IPS-11a (cell line): ENCODE results near the gene TYMP.

Source experiments
- H3K4me3 ChIP-seq: one replicate; pipeline ENCODE4 v1.5.1; 2013; ENCODE audit warnings: low read depth, low read length, control low read depth

The TYMP gene

GRCh38 chr22:50506611-50507420, 23.0 kb downstream of the TYMP start:
- H3K4me3 ChIP-seq: peak overlapping the region; percentile 62

GRCh38 chr22:50505776-50506610, 23.8 kb downstream of the TYMP start:
- no peak overlapping the region for H3K4me3 ChIP-seq

DNA sequence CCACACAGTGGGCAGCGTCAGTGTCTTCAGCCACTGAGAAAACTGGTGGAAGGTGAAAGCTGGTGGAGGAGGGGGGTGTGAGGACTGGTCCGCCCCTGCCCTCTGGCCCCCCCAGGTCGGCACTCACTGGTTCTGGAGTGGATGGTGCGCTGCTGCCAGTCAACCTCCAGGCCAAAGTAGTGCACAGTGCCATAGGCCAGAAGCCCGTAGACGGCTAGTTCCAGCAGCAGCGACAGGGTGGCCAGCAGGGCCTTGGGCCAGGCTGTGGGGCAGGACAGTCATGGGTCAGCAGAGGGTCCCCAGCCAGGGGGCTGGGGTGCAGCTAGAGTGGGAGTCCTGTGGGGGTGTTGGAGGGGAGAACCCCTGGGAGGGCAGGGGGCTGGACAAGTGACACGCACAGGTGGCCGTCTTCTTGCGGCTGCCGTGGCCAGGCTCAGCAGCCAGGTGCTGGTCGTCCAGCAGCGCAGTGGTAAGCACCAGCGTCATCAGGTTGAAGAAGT, 24.5 kb downstream of the TYMP start:
- H3K4me3 ChIP-seq: no peak overlapping the region

DNA sequence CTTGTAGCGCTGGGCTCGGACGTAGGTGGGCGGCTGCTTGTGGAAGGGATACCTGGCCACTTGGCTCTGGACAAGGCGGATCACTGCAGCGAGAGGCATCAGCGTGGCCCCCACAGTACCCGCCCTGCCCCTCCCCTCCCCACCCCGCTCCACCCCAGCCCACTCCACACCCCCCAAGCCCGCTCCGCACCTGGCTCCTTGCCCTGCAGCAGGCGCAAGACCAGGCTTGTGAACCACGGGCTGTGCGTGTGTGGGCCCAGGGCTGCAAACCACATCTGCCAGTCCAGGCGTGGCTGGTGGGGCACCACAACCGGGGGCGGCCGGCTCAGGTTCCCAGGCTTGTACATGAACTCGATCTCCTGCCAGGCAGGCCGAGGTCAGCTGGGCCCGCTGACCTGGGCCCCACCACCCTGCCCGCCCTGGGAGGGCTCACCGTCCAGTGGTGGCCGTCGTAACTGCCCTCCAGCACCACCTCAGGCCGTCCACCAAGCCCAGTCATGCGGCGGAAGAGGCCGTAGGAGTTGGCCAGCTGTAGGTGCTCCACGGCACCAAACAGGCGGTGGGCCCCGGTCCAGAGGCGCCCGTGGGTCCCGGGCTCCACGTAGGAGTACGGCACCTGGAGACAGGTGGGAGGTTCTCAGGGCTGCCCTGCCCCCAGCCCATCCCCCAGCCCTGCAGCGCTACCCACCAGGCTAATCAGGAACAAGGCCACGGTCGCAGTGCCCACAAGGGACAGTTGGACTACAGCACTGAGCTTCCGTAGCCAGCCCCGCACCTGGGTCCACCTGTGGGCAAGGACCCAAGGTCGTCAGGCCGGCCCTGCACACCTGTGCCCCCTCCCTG, 25.2 kb downstream of the TYMP start:
- no peak overlapping the region for H3K4me3 ChIP-seq

DNA sequence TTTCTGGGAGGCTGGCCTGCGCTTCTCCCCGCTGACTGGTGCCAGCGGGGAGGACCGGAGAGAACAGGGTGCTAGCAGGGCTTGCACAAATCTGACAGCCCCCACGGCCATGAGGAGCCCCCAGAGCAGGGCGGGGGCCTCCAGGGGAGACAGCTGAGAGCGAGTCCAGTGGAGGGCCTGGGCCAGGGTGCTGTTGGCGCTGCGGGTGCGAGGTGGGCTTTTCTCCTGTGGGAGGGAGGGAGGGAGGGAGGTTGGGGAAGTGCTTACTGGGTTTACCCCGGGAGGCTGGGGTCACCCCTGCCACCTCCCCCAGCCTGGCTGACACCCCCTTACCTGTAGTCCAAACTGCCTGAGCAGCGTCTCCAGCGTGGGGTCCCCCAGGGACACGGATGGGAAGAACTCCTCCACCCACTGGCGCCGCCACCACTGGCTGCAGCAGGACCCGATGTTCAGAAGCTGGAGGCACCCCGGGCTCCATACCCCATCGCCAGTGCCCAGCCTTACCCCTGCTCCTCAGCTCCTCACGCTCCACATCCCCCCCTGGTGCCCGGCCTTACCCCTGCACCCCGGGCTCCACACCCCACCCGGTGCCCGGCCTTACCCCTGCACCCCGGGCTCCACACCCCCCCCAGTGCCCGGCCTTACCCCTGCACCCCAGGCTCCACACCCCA, 26.2 kb downstream of the TYMP start:
- no peak overlapping the region for H3K4me3 ChIP-seq

DNA sequence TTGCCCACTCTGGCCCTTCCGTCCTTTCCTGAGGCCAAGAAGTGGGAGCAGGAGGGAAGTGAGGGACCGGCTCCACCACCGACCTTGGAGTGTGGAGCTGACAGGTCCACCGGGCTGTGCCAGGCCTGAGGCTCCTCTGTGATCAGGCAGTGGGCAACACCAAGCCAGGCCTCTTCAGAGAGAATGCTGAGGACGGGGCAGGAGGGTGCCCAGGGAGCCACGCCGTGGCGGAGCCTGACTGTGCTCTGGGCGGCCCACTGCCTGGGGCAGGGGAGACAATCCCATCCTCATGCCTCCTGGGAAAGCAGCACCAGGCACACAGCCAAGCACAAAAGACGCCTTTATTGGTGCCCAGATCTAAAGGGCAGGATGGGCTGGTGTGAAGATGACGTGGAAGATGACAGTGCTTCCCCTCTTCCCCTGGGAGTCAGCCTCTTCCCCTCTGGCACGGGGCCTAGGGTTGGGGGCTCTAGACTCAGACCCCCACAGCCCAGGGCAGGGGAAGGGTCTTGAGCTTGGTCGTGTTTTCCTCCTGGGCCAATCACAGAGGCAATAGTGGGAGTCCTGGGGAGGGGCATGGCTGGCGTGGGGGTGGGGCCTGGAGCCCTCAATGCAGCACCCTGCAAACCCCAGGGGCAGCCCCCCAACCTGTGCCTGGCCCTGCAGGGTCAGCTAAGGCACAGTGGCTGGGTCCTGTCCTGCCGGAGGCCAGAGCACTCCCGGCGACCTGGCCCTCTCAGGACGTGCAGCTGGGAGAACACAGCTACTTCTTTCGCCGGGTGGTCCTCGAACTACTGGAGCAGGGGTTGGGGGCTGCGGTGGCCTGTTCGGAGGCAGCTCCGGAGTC, 27.0 kb downstream of the TYMP start:
- no peak overlapping the region for H3K4me3 ChIP-seq

- no peak overlapping the region for H3K4me3 ChIP-seq
These were observed 27.7 kb downstream of the TYMP start for GRCh38 chr22:50502096-50502495.

- H3K4me3 ChIP-seq: no peak overlapping the region
These were observed 29.4 kb downstream of the TYMP start for GRCh38 chr22:50500452-50500851.

DNA sequence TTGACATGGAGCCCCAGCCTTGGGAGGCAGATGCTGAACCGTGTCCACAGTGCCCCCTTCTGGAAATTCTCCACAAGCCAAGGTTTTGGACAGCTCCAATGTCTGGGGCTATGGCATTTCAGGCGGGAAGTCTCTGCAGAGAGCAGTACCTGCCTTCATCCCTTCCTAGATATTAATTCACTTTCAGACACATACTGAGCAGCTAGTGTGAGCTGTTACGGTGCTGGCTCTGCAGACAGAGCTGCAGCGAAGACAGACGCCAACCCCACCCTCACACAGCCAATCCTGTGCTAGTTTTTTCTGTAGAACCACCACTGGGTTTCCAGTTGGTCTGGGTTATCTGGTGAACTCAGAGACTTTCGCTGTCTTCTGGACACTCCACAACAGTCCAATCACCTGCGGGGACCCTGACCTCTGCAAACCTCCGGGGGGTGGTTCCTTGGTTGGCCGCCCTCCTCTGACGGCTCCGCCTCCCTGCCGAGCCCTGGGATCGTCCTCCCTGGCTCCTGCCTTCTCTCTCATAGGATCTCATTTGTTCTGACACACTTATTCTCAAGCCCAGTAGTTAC, 31.4 kb downstream of the TYMP start:
- no peak overlapping the region for H3K4me3 ChIP-seq

DNA sequence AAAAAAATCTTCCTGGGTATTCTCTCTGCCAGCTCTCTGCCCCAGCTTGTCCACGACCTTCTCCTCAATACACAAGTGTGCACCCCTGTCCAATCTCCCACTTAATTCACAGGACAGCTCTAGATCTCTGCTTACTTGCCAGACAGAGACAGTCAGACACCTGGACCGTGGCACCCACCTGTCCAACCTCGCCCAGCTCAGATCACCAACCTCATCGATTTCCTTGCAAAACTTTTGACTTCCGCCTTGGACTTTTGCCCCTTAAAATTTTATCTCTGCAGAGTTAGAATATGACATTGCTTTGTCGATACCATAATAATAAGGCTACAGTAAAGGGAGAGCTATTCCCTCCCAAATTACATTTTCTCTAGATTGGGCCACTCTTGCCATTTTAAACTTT, 32.7 kb downstream of the TYMP start:
- H3K4me3 ChIP-seq: no peak overlapping the region

GRCh38 chr22:50490531-50491308, 39.1 kb downstream of the TYMP start:
- H3K4me3 ChIP-seq: no peak overlapping the region

GRCh38 chr22:50489363-50490243, 40.2 kb downstream of the TYMP start:
- H3K4me3 ChIP-seq: no peak overlapping the region

DNA sequence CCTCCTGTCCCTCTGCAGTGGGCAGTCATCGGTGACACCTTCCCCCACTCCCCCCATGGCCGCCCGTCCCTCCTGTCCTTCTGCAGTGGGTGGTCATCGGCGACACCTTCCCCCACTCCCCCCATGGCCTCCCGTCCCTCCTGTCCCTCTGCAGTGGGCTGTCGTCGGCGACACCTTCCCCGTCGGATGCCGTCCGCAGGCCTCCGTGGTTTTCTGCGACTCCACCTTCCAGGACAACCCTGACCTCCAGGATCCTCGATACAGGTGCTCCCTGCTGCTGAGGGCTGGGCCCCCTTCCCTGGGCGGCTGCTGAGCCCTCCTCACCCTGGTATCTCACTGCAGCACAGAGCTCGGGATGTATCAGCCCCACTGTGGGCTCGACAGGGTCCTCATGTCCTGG, 40.9 kb downstream of the TYMP start:
- no peak overlapping the region for H3K4me3 ChIP-seq

DNA sequence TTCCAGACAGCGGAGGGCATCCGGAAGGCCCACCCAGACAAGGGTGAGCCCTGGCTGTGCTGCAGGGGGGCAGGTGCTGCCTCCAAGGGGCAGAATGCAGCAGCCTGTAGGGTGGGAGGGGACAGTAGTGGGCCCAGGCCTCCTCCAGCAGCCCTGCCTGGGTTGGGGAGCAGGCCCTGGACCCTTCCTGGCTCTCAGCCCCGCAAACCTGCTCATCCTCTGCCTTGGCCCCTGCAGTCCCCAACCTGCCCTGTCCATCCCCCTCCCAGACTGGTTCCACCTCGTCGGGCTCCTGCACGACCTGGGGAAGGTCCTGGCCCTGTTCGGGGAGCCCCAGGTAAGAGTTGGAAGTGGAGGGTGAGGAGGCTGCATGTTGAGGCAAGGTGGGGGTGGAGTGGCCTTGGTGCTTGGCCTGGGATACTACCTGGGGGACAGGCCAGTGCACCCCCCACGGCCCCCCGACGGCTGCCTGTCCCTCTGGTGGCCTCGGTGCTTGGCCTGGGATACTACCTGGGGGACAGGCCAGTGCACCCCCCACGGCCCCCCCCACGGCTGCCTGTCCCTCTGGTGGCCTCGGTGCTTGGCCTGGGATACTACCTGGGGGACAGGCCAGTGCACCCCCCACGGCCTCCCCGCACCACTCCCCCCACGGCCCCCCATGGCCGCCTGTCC, 41.7 kb downstream of the TYMP start:
- no peak overlapping the region for H3K4me3 ChIP-seq

- H3K4me3 ChIP-seq: no peak overlapping the region
These were observed 42.4 kb downstream of the TYMP start for GRCh38 chr22:50487290-50488005.

DNA sequence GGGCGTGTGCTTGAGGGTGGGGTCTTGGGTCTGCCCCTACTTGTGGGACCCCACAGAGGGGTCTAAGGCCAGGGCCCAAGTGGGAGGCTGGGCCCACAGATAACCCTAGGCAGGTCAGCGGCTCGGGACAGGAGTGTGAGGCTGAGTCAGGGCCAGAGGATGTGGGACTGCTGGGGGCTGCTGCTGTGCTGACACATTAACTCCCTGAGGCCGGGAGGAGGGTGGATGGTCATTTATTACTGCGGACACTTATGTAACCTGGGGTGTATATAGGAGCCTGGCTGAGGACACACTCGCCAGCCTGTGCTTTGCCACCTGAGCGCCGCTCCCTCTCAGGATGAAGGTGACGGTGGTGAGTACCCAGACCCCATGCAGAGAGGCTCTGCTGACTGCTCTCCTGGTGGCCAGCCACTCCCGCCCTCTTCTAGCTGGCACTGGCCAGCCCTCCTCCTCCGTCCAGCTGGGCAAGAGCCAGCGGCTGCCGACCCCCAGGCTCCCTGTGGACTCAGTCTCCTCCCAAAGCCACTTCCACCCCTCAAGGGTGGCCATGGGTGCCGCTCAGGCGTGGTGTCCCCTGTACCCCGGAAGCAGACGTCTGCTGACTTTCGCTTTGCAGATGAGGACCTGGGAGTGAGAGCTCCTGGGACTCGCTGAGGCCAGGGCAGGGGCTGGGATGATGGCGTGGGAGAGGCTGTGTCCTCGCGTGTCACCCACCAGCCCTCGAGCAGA, 43.1 kb downstream of the TYMP start, which contains the start of gene MIOX:
MIOX (plus strand) TSS at position 299 of the 729 bp plus-strand sequence; CDS start at position 338, 39 bp downstream.
- H3K4me3 ChIP-seq: no peak within 1 kb of the TSS
